K562 (cell line): ENCODE data around the gene STK32C. TPM values are rescaled to one million over a fixed set of nuclear protein-coding genes. Genes with fewer than 3 reads are reported as not detected.

ENCODE experiments used
- ATAC-seq: fragments of 200-7000 bp; cut with Tn5 transposase; 3 replicates; pipeline ENCODE4 v1.9.1; 2020; ENCODE audit warnings: moderate library complexity
- BruUV-seq: library from RNA; stranded (reverse); fragments of 400-500 nt; replicated peaks from 2 replicates; lab custom pipeline; 2021; lab: Mats Ljungman, UMichigan
- CTCF ChIA-PET: fragments of 300-600 bp; formaldehyde crosslinking; extraction: SDS; loops from one replicate; lab custom pipeline; 2021; ENCODE audit warnings: low intra/inter-chr PET ratio; lab: Yijun Ruan, JAX
- POLR2A ChIA-PET: fragments of 300-600, 350-650 bp; sonication (Branson Sonifier 250); formaldehyde crosslinking; extraction: SDS; loops from one replicate; lab custom pipeline; 2021; ENCODE audit warnings: antibody characterized with exemption, inconsistent platforms; lab: Yijun Ruan, JAX
- DNase-seq, 4 experiments: peaks; one replicate each; pipeline versions ENCODE4 v3.0.0 to v3.0.0-alpha.2; 2011 to 2018; ENCODE audit warnings: low spot score in 3 of 4, mixed read lengths in 3 of 4; ENCODE audit errors: extremely low read depth in 1 of 4
- FAIRE-seq: peaks from 2 replicates; lab custom pipeline; 2011; peaks lifted over from hg19 to GRCh38; lab: Jason Lieb, UNC
- H2AFZ ChIP-seq: 2 replicates; pipeline ENCODE4 v1.6.0; 2011; ENCODE audit warnings: low read depth, low read length, control low read depth, inconsistent platforms
- H3K27ac ChIP-seq: fragments of 200-600 bp; 3 replicates; pipeline ENCODE4 v1.8.0; 2011; ENCODE audit warnings: low read depth, mild to moderate bottlenecking, control low read depth, inconsistent platforms, low read length, moderate library complexity, mixed read lengths; ENCODE audit errors: extremely low read depth
- H3K27me3 ChIP-seq, 2 experiments: fragments of 300-600 bp in 1 of 2; 2 replicates in 1 of 2; 3 replicates in 1 of 2; pipeline versions ENCODE4 v1.6.0 to v1.8.0; 2011; ENCODE audit warnings: inconsistent platforms in 2 of 2, low read length in 2 of 2, mild to moderate bottlenecking in 1 of 2, mixed read lengths in 1 of 2, moderate library complexity in 1 of 2; ENCODE audit not compliant: control insufficient read depth in 2 of 2, insufficient read depth in 2 of 2
- H3K36me3 ChIP-seq: fragments of 300-600 bp; 3 replicates; pipeline ENCODE4 v1.8.0; 2011; ENCODE audit warnings: mild to moderate bottlenecking, low read length, inconsistent platforms; ENCODE audit not compliant: control insufficient read depth, insufficient read depth
- H3K4me1 ChIP-seq, 2 experiments: fragments of 200-600 bp in 1 of 2; replicated peaks in 1 of 2; 2 replicates in 1 of 2; 3 replicates in 1 of 2; pipeline versions ENCODE4 v1.5.1 to v1.8.0; 2011; ENCODE audit warnings: inconsistent platforms in 2 of 2, low read length in 2 of 2, mild to moderate bottlenecking in 1 of 2, mixed read lengths in 1 of 2, moderate library complexity in 1 of 2; ENCODE audit not compliant: control insufficient read depth in 2 of 2, insufficient read depth in 2 of 2
- H3K4me2 ChIP-seq: 2 replicates; pipeline ENCODE4 v1.6.1; 2011; ENCODE audit warnings: low read length, control low read depth, inconsistent platforms, mixed read lengths; ENCODE audit not compliant: insufficient read depth
- H3K4me3 ChIP-seq: fragments of 200-600 bp; sonication (generic), shearing (Covaris generic); 2 replicates; pipeline ENCODE4 v1.5.1; 2016; ENCODE audit warnings: control low read depth, inconsistent platforms
- H3K79me2 ChIP-seq: fragments of 200-600 bp; 3 replicates; pipeline ENCODE4 v1.8.0; 2011; ENCODE audit warnings: low read length, inconsistent platforms; ENCODE audit not compliant: control insufficient read depth, insufficient read depth
- H3K9ac ChIP-seq, 2 experiments: 2 replicates each; pipeline versions ENCODE4 v1.6.0 to v1.6.1; 2011; ENCODE audit warnings: low read depth in 2 of 2, low read length in 2 of 2, control low read depth in 1 of 2, inconsistent platforms in 1 of 2, mild to moderate bottlenecking in 1 of 2, mixed read lengths in 1 of 2; ENCODE audit not compliant: insufficient read depth in 1 of 2
- H3K9me1 ChIP-seq: one replicate; pipeline ENCODE4 v1.6.0; 2011; ENCODE audit warnings: inconsistent platforms, mild to moderate bottlenecking, low read length, moderate library complexity; ENCODE audit not compliant: control insufficient read depth, insufficient read depth
- H3K9me3 ChIP-seq: replicated peaks from 2 replicates; pipeline ENCODE4 v1.5.1; 2011; ENCODE audit warnings: low read depth, low read length, inconsistent platforms; ENCODE audit not compliant: control insufficient read depth, insufficient read depth
- H4K20me1 ChIP-seq: replicated peaks from 2 replicates; pipeline ENCODE4 v1.6.1; 2011; ENCODE audit warnings: low read length, inconsistent platforms, mixed read lengths; ENCODE audit not compliant: control insufficient read depth, insufficient read depth
- ARID2 ChIP-seq: fragments of 450-650 bp; IDR thresholded peaks from 2 replicates; pipeline ENCODE4 v1.6.1; 2017; ENCODE audit warnings: antibody characterized with exemption, mild to moderate bottlenecking
- BCOR ChIP-seq: fragments of 450-650 bp; IDR thresholded peaks from 2 replicates; pipeline ENCODE4 v1.6.1; 2016
- CREB1 ChIP-seq, 2 experiments: sonication (generic) in 1 of 2; formaldehyde crosslinking in 1 of 2; IDR thresholded peaks; 2 replicates each; pipeline versions ENCODE4 v1.6.1 to v1.8.0; 2012 to 2022; ENCODE audit warnings: inconsistent platforms in 1 of 2, mild to moderate bottlenecking in 1 of 2, missing genetic modification reagents in 1 of 2, moderate library complexity in 1 of 2
- MCM5 ChIP-seq: fragments of 450-650 bp; IDR thresholded peaks from 2 replicates; pipeline ENCODE4 v1.6.1; 2016; ENCODE audit warnings: low read depth
- MGA ChIP-seq: fragments of 450-650 bp; IDR thresholded peaks from 2 replicates; pipeline ENCODE4 v1.6.1; 2016; ENCODE audit warnings: mild to moderate bottlenecking, moderate library complexity
- MTF1 ChIP-seq: fragments of 250-450 bp; sonication (Bioruptor Pico); IDR thresholded peaks from 2 replicates; pipeline ENCODE4 v1.9.0; 2021; ENCODE audit warnings: moderate library complexity, mild to moderate bottlenecking, inconsistent platforms, borderline replicate concordance
- NCOA6 ChIP-seq: fragments of 450-650 bp; IDR thresholded peaks from 2 replicates; pipeline ENCODE4 v1.6.1; 2017; ENCODE audit warnings: mild to moderate bottlenecking
- NEUROD1 ChIP-seq: fragments of 150-350 bp; IDR thresholded peaks from 2 replicates; pipeline ENCODE4 v1.6.1; 2014; ENCODE audit warnings: borderline replicate concordance, low read length, low read depth; ENCODE audit not compliant: partially characterized antibody
- RBM25 ChIP-seq: fragments of 200-400 bp; formaldehyde crosslinking; IDR thresholded peaks from 2 replicates; pipeline ENCODE4 v1.6.1; 2018; ENCODE audit warnings: low read length, low read depth, moderate library complexity; ENCODE audit not compliant: severe bottlenecking
- THAP7 ChIP-seq: fragments of 250-450 bp; sonication (Bioruptor Pico); IDR thresholded peaks from 2 replicates; pipeline ENCODE4 v1.5.0; 2021
- WGBS: fragments of 100-300 bp; shearing (Covaris generic); methylation state at CpG from one replicate; pipeline ENCODE4 v1.1.6; 2016; ENCODE audit warnings: low coverage, mixed read lengths; ENCODE audit not compliant: insufficient coverage; ENCODE audit errors: missing lambda C conversion rate; 5-methylcytosine and 5-hydroxymethylcytosine counted together
- in situ Hi-C: fragments of 300-500 bp; cut with MboI; formaldehyde crosslinking; loops from 4 replicates; pipeline ENCODE4 v1.15.0; 2018; ENCODE audit warnings: inconsistent platforms, mixed read lengths
- intact Hi-C: fragments of 100-400 bp; cut with micrococcal nuclease; formaldehyde crosslinking; loops from 2 replicates; pipeline ENCODE4 v1.14.2; 2022
- polyA plus RNA-seq, 8 experiments: library from polyadenylated mRNA; depleted of rRNA in 4 of 8; stranded (reverse) in 5 of 8; unstranded in 3 of 8; fragments of >200 nt; fragmentation: Nextera tagmentation in 2 of 8; fragmentation: Illumina TruSeq in 1 of 8; extraction: Ambion mirVana in 2 of 8; extraction: Trizol in 1 of 8; gene quantifications; 2 replicates each; pipeline versions ENCODE4 v1.2.1 to v1.2.3, GENCODE V29; 2011 to 2014; ENCODE audit warnings: inconsistent platforms in 1 of 8, missing spikeins in 1 of 8
- total RNA-seq, 7 experiments: library from RNA; depleted of rRNA in 6 of 7; stranded (reverse); fragments of >200 nt in 6 of 7; fragmentation: Illumina TruSeq in 2 of 7; extraction: Trizol in 2 of 7; gene quantifications; 2 replicates each; pipeline versions ENCODE4 v1.2.1 to v1.2.3, GENCODE V29; 2011 to 2021; ENCODE audit warnings: low replicate concordance in 1 of 7

STK32C gene
- total and polyA plus RNA-seq, 9 of the 15 experiments (the other 6 are each of a cell fraction or from before 2014, with no cell fraction given) = 1.5 to 20.9 (median 6.5) TPM

GRCh38 chr10:132238371-132239125, 69.2 kb downstream of the STK32C start:
- CTCF ChIA-PET = no interaction called here
- no peaks in the 10 kb centered on the region for H3K79me2 ChIP-seq
- H3K4me1 ChIP-seq = peaks cover 0 to 20% of the 10 kb centered on the region in 2 experiments; a peak in 2 of 5 replicates
- in situ Hi-C loops (no loop called here), intact Hi-C loops (no loop called here)
- no peak overlapping the region for H3K27ac ChIP-seq
- ATAC-seq (no peak), FAIRE-seq (no peak), DNase-seq (no peak)
- no peak overlapping the region for H3K4me2 ChIP-seq
- H3K9me3 ChIP-seq = no peaks in the 10 kb centered on the region
- H2AFZ ChIP-seq = no peak overlapping the region
- no peaks in the 10 kb centered on the region for H3K9me1 ChIP-seq
- H4K20me1 ChIP-seq = peaks cover 6% of the 10 kb centered on the region; the same call in 1 of the 2 replicates
- H3K9ac ChIP-seq = no peak overlapping the region
- no peaks in the 10 kb centered on the region for H3K36me3 ChIP-seq
- POLR2A ChIA-PET = no interaction called here
- no TSS peak for BruUV-seq
- peaks cover 24 to 96% of the 10 kb centered on the region in 2 experiments; a peak in 3 of 5 replicates for H3K27me3 ChIP-seq
- 9% methylated on average over 15 of the region's 17 CpGs for WGBS
- H3K4me3 ChIP-seq = no peak overlapping the region
- no peak for TF ChIP-seq ARID2
- no peak for TF ChIP-seq NCOA6
- TF ChIP-seq MGA = no peak
- no peak for TF ChIP-seq MTF1 (CRISPR knock-in tag)
- no peak for TF ChIP-seq BCOR
- TF ChIP-seq NEUROD1 = no peak
- TF ChIP-seq RBM25 = no peak
- TF ChIP-seq THAP7 (CRISPR knock-in tag) = no peak
- no peak for TF ChIP-seq MCM5
- no peak for TF ChIP-seq CREB1 (IDR thresholded peaks at IDR 0.05)
- no peak for TF ChIP-seq CREB1 (CRISPR knock-in tag; IDR thresholded peaks at IDR 0.05)
